ENCODE results near the gene SLC7A6.

DNA sequence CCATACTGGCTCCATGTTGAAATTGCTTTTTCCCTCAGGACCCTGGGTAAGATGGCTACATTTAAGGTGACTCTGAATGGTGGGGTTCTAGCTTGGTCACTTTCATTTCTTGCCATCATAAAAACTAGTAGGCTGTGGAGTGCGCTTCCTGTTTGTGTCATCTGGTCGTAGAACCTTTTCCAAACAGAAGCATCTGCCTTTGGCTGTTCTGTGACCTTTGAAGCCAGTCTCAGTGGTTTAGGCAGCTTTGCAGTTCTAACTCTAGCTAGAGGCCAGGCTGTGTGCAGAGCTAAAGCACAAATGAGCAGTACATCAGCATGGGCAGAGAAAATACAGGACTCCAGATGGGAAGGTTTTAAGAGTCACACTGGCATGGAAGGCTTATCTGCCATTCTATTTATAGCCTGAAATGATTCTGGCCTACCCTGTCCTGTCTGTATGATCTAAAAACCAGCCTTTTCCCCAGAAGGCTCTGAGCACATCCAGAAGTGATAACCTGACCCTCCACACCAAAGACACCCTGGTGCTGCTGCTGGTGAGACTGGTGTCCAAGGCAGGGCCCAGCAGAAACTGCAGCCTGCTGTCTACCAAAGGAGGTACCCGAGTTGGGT lies 37.0 kb upstream of the SLC7A6 start:
- no peak for TF ChIP-seq POLR2A (IDR thresholded peaks at IDR 0.05; ENCODE audit: low read length)
- no peak for TF ChIP-seq GATA1 (IDR thresholded peaks at IDR 0.05; ENCODE audit: low read depth, low read length)

Data from erythroblast (primary cell).